ENCODE results near the gene KRT3.
"Not testable (repeated sequence)": the region's sequence is repeated elsewhere in the genome, so short reads cannot be mapped to it uniquely, and the experiment has no call there.

KRT3 gene

GRCh38 chr12:52797529-52797894 lies 1.6 kb upstream of the KRT3 start (continued):
- no peak for TF ChIP-seq TCF4 (CRISPR knock-in tag; IDR thresholded peaks at IDR 0.05; ENCODE audit: borderline replicate concordance)
- TF ChIP-seq CREB5 (CRISPR knock-in tag; IDR thresholded peaks at IDR 0.05; ENCODE audit: low read depth), result no peak
- no peak for TF ChIP-seq PATZ1 (CRISPR knock-in tag; IDR thresholded peaks at IDR 0.05; ENCODE audit: borderline replicate concordance)
- no peak for TF ChIP-seq CSRNP3 (CRISPR knock-in tag; IDR thresholded peaks at IDR 0.05)
- no peak for TF ChIP-seq PPARA (CRISPR knock-in tag; IDR thresholded peaks at IDR 0.05; ENCODE audit: borderline replicate concordance)

- no peak for ATAC-seq
- TF ChIP-seq ZNF70 (CRISPR knock-in tag; IDR thresholded peaks at IDR 0.05), result no peak
- TF ChIP-seq ZC3H10 (CRISPR knock-in tag; IDR thresholded peaks at IDR 0.05), result no peak
These were observed 1.1 kb upstream of the KRT3 start for GRCh38 chr12:52796839-52797528.

GRCh38 chr12:52796429-52796794 lies 495 bp upstream of the KRT3 start:
- no peak for ATAC-seq
- TF ChIP-seq ZNF70 (CRISPR knock-in tag; IDR thresholded peaks at IDR 0.05), result no peak
- TF ChIP-seq SNAI2 (CRISPR knock-in tag; IDR thresholded peaks at IDR 0.05), result no peak
- TF ChIP-seq PPARA (CRISPR knock-in tag; IDR thresholded peaks at IDR 0.05; ENCODE audit: borderline replicate concordance), result no peak
- TF ChIP-seq TSHZ2 (CRISPR knock-in tag; IDR thresholded peaks at IDR 0.05), result no peak
- TF ChIP-seq ESRRG (CRISPR knock-in tag; IDR thresholded peaks at IDR 0.05), result no peak
- no peak for TF ChIP-seq ZFP30 (CRISPR knock-in tag; IDR thresholded peaks at IDR 0.05)
- TF ChIP-seq CSDC2 (CRISPR knock-in tag; IDR thresholded peaks at IDR 0.05), result no peak
- no peak for TF ChIP-seq ZFP3 (CRISPR knock-in tag; IDR thresholded peaks at IDR 0.05)
- TF ChIP-seq BACH2 (CRISPR knock-in tag; IDR thresholded peaks at IDR 0.05; ENCODE audit: borderline replicate concordance), result no peak
- TF ChIP-seq ZC3H10 (CRISPR knock-in tag; IDR thresholded peaks at IDR 0.05), result no peak
- no peak for TF ChIP-seq ARNTL (CRISPR knock-in tag; IDR thresholded peaks at IDR 0.05; ENCODE audit: borderline replicate concordance, low read depth)

- ATAC-seq, result not testable (repeated sequence)
These were observed 614 bp downstream of the KRT3 start for GRCh38 chr12:52795332-52795674.

GRCh38 chr12:52794479-52795331 lies 1.2 kb downstream of the KRT3 start:
- no peak for ATAC-seq

More at GRCh38 chr12:52794479-52795331, 1.2 kb downstream of the KRT3 start:
- TF ChIP-seq RARB (CRISPR knock-in tag; IDR thresholded peaks at IDR 0.05), result no peak
- no peak for TF ChIP-seq ZFP30 (CRISPR knock-in tag; IDR thresholded peaks at IDR 0.05)
- no peak for TF ChIP-seq PPARA (CRISPR knock-in tag; IDR thresholded peaks at IDR 0.05; ENCODE audit: borderline replicate concordance)
- no peak for TF ChIP-seq GLIS3 (CRISPR knock-in tag; IDR thresholded peaks at IDR 0.05)
- no peak for TF ChIP-seq SNAI2 (CRISPR knock-in tag; IDR thresholded peaks at IDR 0.05)

Measured in SK-N-SH treated with all-trans-retinoic acid at 6 μM for 48 hours (cell line).